Measurements from ENCODE around the gene MLPH.
A peak's percentile ranks its signal among the peaks of the same experiment; 100 is the strongest.

The MLPH gene

DNA sequence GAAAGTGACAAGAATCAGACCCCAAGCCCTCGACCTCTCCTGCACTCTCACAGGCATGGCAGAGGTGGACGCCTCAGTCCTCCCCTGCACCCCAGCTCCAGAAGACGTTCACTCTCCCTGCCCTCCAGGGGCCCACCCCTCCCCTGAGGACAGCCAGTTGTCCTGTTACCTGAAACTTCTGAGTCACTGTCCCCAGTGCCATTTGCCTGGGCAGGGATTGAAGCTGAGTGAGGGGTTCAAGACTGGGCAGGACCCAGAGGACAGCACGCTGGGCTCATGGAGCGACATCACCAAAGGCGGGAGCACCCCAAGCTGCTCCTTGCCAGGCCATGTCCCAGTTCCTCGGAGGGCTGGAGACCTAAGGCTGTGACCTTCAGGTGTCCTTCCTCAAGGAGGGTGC is 38.9 kb upstream of the MLPH start:
- peaks cover 33% of the 10 kb centered on the region for H3K4me1 ChIP-seq (ENCODE audit: control insufficient read depth, insufficient read depth, low read length)
- H3K9me3 ChIP-seq (ENCODE audit: control insufficient read depth in 2 of 2, low read length in 2 of 2), result no peaks in the 10 kb centered on the region
- H3K36me3 ChIP-seq (ENCODE audit: control insufficient read depth in 2 of 2, insufficient read depth in 2 of 2, low read length in 2 of 2), result no peaks in the 10 kb centered on the region
- no peak overlapping the region for H3K9ac ChIP-seq (ENCODE audit: low read length in 2 of 2)
- no peak overlapping the region for H3K4me3 ChIP-seq (ENCODE audit: low read length in 2 of 2)
- H3K27ac ChIP-seq (ENCODE audit: low read length), result no peak overlapping the region
- H3K27me3 ChIP-seq (ENCODE audit: control insufficient read depth in 1 of 2, insufficient read depth in 2 of 2, low read length in 2 of 2), result peaks cover 0 to 2% of the 10 kb centered on the region in 2 donors

DNA sequence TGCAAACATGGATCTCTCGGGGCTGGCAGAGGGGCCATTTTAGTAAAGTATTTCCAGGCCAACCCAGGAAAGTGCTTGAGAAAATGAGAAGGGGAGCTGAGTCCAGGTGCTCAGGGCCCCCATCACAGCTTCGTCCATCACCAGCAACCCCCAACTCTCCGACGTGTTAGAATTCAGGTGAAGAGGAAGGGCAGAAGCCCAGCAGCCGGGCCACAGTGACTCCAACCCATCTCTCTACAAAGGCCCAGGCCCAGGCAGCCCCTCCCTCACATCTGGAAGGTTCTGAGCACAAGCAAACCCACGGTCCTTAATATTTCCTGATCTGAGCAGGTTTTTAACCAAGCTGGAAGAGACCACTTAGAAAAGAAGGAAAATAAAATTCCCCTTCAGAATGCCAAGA is 38.4 kb upstream of the MLPH start:
- H3K4me1 ChIP-seq (ENCODE audit: control insufficient read depth, insufficient read depth, low read length), result peaks cover 33% of the 10 kb centered on the region
- H3K4me3 ChIP-seq (ENCODE audit: low read length in 2 of 2), result no peak overlapping the region
- H3K9ac ChIP-seq (ENCODE audit: low read length in 2 of 2), result no peak overlapping the region
- H3K9me3 ChIP-seq (ENCODE audit: control insufficient read depth in 2 of 2, low read length in 2 of 2), result no peaks in the 10 kb centered on the region
- peak overlapping the region; percentile 41 for H3K27ac ChIP-seq (ENCODE audit: low read length)
- H3K36me3 ChIP-seq (ENCODE audit: control insufficient read depth in 2 of 2, insufficient read depth in 2 of 2, low read length in 2 of 2), result no peaks in the 10 kb centered on the region
- H3K27me3 ChIP-seq (ENCODE audit: control insufficient read depth in 1 of 2, insufficient read depth in 2 of 2, low read length in 2 of 2), result peaks cover 0 to 2% of the 10 kb centered on the region in 2 donors

DNA sequence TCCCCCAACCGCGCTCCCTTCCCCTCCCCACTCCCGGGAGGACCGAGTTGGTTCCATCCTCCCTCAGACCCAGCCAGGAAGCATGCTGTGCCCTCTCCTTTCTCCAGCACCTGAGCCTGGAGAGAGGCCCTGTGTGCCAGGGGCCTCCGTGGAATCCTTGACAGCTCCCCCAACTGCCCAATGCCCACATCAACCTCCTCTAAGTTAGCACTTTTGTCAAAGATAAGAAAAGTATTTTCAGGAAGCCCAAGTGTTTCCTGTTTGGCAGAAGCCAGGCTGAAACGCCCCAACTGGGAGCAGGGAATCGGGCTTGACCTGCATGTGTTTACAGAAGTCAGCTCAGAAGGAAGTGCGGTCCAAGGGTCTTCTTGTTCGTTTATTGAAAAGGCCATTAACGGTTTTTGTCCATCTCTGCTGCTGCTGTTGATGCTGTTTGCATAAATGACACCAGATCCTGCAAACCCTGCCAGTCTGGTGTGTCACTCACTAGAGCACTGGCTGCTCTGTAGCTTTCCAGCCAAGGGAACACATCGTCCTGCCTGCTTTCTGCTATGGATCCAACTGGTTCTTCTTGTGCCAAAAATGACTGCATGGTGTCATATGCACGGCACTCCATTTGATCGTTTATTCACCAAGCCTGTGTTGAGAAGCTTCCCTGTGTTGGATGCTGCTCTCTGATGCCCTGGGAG is 37.7 kb upstream of the MLPH start:
- H3K27ac ChIP-seq (ENCODE audit: low read length), result peak overlapping the region; percentile 41

DNA sequence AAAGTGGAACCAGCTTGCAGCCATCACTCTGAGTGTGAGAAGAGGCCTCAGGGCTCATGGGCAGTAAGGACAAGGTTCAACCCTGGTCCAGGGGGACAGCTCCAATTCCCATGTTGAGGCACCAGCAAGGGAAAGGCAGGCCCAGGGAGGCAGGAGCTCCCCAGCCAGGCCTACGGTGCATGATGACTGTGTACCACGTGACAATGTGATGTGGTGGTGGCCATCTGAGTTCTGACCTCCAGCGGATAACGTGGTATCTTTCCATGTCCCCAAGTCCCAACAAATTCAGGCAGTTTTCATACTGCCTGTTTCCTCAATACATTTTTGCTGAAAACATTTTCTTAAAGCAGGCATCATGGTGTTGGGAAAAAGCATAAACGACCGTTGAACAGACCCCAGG is 36.9 kb upstream of the MLPH start:
- Histone ChIP-seq H3K27me3 (ENCODE audit: control insufficient read depth in 1 of 2, insufficient read depth in 2 of 2, low read length in 2 of 2) (peaks cover 0 to 2% of the 10 kb centered on the region in 2 donors), H3K36me3 (ENCODE audit: control insufficient read depth in 2 of 2, insufficient read depth in 2 of 2, low read length in 2 of 2) (no peaks in the 10 kb centered on the region), H3K4me3 (ENCODE audit: low read length in 2 of 2) (no peak overlapping the region), H3K4me1 (ENCODE audit: control insufficient read depth, insufficient read depth, low read length) (peaks cover 28% of the 10 kb centered on the region), H3K9me3 (ENCODE audit: control insufficient read depth in 2 of 2, low read length in 2 of 2) (no peaks in the 10 kb centered on the region), H3K27ac (ENCODE audit: low read length) (peak overlapping the region; percentile 41), H3K9ac (ENCODE audit: low read length in 2 of 2) (no peak overlapping the region)

More for the DNA sequence above, 37.7 kb upstream of the MLPH start:
- no peak overlapping the region for H3K9ac ChIP-seq (ENCODE audit: low read length in 2 of 2)
- H3K36me3 ChIP-seq (ENCODE audit: control insufficient read depth in 2 of 2, insufficient read depth in 2 of 2, low read length in 2 of 2), result no peaks in the 10 kb centered on the region
- no peaks in the 10 kb centered on the region for H3K9me3 ChIP-seq (ENCODE audit: control insufficient read depth in 2 of 2, low read length in 2 of 2)
- peaks cover 28% of the 10 kb centered on the region for H3K4me1 ChIP-seq (ENCODE audit: control insufficient read depth, insufficient read depth, low read length)
- peaks cover 0 to 2% of the 10 kb centered on the region in 2 donors for H3K27me3 ChIP-seq (ENCODE audit: control insufficient read depth in 1 of 2, insufficient read depth in 2 of 2, low read length in 2 of 2)
- no peak overlapping the region for H3K4me3 ChIP-seq (ENCODE audit: low read length in 2 of 2)

DNA sequence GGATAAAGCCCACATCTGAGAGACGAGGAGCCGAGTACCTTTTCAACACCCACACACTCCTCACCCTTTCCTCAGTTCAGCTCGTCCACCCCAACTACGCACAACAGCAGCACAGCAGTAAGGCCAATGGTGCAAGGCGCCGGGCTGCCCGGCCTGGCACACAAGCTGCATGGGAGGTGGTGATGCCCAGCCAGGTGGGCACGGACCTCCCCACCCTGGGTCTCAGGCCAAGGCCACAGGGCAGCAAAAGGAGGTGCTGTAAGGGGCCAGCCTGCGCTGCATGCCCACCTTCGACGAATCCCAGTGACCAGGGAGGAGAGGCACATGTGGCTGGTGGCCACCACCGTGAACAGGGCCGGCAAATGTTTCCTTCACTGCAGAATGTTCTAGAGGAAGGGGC is 36.5 kb upstream of the MLPH start:
- no peak overlapping the region for H3K9ac ChIP-seq (ENCODE audit: low read length in 2 of 2)
- H3K4me3 ChIP-seq (ENCODE audit: low read length in 2 of 2), result no peak overlapping the region
- H3K27me3 ChIP-seq (ENCODE audit: control insufficient read depth in 1 of 2, insufficient read depth in 2 of 2, low read length in 2 of 2), result peaks cover 0 to 2% of the 10 kb centered on the region in 2 donors
- no peak overlapping the region for H3K27ac ChIP-seq (ENCODE audit: low read length)
- H3K36me3 ChIP-seq (ENCODE audit: control insufficient read depth in 2 of 2, insufficient read depth in 2 of 2, low read length in 2 of 2), result no peaks in the 10 kb centered on the region
- H3K9me3 ChIP-seq (ENCODE audit: control insufficient read depth in 2 of 2, low read length in 2 of 2), result no peaks in the 10 kb centered on the region
- peaks cover 28% of the 10 kb centered on the region for H3K4me1 ChIP-seq (ENCODE audit: control insufficient read depth, insufficient read depth, low read length)

DNA sequence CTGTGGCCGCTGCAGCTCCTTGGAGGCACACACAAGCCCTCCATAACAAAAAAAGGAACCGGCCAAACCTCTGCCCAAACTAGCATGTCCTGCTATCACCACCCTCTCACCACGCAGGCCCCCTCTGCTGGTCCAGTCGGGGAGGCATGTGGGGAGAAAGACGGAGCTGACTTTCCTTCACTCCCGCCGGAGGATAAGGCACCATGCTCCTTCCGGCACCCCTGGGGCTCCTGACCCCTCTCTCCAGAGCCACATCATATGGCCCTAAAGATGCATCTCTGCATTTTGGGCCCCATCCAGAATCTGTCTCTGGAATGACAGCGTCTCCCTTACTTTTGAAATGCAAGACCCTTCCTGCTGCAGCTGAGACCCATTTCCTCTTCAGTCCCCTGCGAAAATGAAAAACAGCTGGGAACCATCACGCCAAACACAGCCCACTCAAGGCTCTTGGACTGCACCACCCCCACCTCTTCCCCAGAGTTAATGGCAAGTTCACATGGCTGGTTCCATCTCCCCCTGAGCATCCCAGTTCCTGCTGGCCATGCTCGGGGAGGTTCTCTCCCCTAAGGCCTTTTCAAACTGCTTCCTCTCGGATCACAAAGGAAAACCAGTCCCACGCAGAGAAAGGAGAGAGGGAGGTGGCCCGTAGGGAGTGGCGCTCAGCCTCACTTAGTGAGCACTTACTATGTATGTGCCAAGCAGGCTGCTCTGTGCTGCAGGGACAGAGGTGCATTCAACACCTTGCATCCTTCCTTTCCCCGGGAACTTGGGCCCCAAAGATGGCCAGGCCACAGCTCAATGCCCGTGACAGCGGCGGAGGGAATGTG is 35.2 kb upstream of the MLPH start:
- H3K9me3 ChIP-seq (ENCODE audit: control insufficient read depth in 2 of 2, low read length in 2 of 2), result no peaks in the 10 kb centered on the region
- H3K36me3 ChIP-seq (ENCODE audit: control insufficient read depth in 2 of 2, insufficient read depth in 2 of 2, low read length in 2 of 2), result no peaks in the 10 kb centered on the region
- no peak overlapping the region for H3K9ac ChIP-seq (ENCODE audit: low read length in 2 of 2)
- no peak overlapping the region for H3K27ac ChIP-seq (ENCODE audit: low read length)
- H3K4me1 ChIP-seq (ENCODE audit: control insufficient read depth, insufficient read depth, low read length), result peaks cover 36% of the 10 kb centered on the region
- peak overlapping the region in 1 of 2 donors; percentile 55 for H3K4me3 ChIP-seq (ENCODE audit: low read length in 2 of 2)
- H3K27me3 ChIP-seq (ENCODE audit: control insufficient read depth in 1 of 2, insufficient read depth in 2 of 2, low read length in 2 of 2), result peaks cover 0 to 2% of the 10 kb centered on the region in 2 donors

DNA sequence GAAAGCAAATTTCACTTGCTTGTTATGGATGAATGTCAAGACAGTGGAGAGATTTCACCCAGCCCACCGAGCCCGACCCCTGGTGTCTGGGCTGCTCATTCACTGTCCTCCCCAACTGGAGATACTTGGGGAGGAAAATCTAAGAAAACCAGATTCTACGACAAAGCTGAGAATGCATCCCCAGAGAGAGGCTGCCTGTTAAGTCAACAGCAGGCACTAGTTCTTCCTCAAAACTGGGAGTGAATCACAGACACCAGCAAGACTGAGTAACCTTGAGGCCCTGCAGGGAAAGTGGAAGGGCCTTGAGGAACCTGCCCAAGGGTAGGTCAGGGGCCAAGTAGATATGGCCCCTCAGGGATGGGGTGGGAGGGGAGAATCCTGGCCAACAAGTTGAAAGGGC is 34.2 kb upstream of the MLPH start:
- H3K27ac ChIP-seq (ENCODE audit: low read length), result no peak overlapping the region
- no peaks in the 10 kb centered on the region for H3K36me3 ChIP-seq (ENCODE audit: control insufficient read depth in 2 of 2, insufficient read depth in 2 of 2, low read length in 2 of 2)
- H3K9me3 ChIP-seq (ENCODE audit: control insufficient read depth in 2 of 2, low read length in 2 of 2), result no peaks in the 10 kb centered on the region
- no peak overlapping the region for H3K9ac ChIP-seq (ENCODE audit: low read length in 2 of 2)
- peaks cover 39% of the 10 kb centered on the region for H3K4me1 ChIP-seq (ENCODE audit: control insufficient read depth, insufficient read depth, low read length)
- no peak overlapping the region for H3K4me3 ChIP-seq (ENCODE audit: low read length in 2 of 2)
- H3K27me3 ChIP-seq (ENCODE audit: control insufficient read depth in 1 of 2, insufficient read depth in 2 of 2, low read length in 2 of 2), result peaks cover 0 to 2% of the 10 kb centered on the region in 2 donors

DNA sequence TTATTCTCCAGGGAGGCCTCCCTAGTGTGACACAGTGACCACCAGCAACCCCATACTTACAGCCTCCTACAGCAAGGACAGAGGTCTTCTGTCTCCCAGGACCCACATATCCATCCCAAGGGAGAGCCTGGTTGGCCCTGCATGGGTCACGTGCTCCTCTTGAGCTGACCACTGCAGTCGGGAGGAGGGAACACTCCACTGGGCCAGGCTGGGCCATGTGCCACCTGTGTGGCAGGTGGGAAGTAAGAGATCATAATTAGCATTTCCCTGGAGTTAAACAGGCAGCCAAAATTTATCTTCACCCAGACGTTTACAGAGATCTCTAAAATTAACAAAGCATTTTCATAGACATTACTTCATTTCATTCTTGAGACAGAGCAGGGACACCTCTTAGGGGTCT is 33.4 kb upstream of the MLPH start:
- Histone ChIP-seq H3K27me3 (ENCODE audit: control insufficient read depth in 1 of 2, insufficient read depth in 2 of 2, low read length in 2 of 2) (peaks cover 0 to 2% of the 10 kb centered on the region in 2 donors), H3K4me3 (ENCODE audit: low read length in 2 of 2) (no peak overlapping the region), H3K9ac (ENCODE audit: low read length in 2 of 2) (no peak overlapping the region), H3K4me1 (ENCODE audit: control insufficient read depth, insufficient read depth, low read length) (peaks cover 39% of the 10 kb centered on the region), H3K36me3 (ENCODE audit: control insufficient read depth in 2 of 2, insufficient read depth in 2 of 2, low read length in 2 of 2) (no peaks in the 10 kb centered on the region), H3K9me3 (ENCODE audit: control insufficient read depth in 2 of 2, low read length in 2 of 2) (no peaks in the 10 kb centered on the region), H3K27ac (ENCODE audit: low read length) (no peak overlapping the region)

DNA sequence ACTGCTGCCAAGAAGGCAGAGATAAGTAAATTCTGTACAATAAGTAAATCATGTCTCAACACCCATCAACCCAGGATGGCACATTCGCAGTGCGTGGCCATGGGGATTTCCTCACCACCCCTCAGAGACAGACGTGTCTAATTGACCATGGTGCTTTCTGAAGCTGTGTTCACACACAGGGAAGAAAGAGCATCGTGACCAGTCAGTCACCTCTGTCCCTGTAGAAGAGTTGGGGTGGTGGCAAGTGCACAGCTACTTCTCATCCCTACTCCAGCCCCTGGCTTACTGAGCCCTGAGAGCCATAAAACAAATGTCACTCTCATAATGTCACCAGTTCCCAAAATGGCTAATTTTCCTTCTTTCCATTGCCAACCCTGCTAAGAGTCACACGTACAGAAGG is 31.3 kb upstream of the MLPH start:
- H3K4me1 ChIP-seq (ENCODE audit: control insufficient read depth, insufficient read depth, low read length), result peaks cover 24% of the 10 kb centered on the region
- no peak overlapping the region for H3K27ac ChIP-seq (ENCODE audit: low read length)
- H3K9ac ChIP-seq (ENCODE audit: low read length in 2 of 2), result no peak overlapping the region
- no peaks in the 10 kb centered on the region for H3K36me3 ChIP-seq (ENCODE audit: control insufficient read depth in 2 of 2, insufficient read depth in 2 of 2, low read length in 2 of 2)
- H3K27me3 ChIP-seq (ENCODE audit: control insufficient read depth in 1 of 2, insufficient read depth in 2 of 2, low read length in 2 of 2), result no peaks in the 10 kb centered on the region
- H3K9me3 ChIP-seq (ENCODE audit: control insufficient read depth in 2 of 2, low read length in 2 of 2), result no peaks in the 10 kb centered on the region
- H3K4me3 ChIP-seq (ENCODE audit: low read length in 2 of 2), result no peak overlapping the region

DNA sequence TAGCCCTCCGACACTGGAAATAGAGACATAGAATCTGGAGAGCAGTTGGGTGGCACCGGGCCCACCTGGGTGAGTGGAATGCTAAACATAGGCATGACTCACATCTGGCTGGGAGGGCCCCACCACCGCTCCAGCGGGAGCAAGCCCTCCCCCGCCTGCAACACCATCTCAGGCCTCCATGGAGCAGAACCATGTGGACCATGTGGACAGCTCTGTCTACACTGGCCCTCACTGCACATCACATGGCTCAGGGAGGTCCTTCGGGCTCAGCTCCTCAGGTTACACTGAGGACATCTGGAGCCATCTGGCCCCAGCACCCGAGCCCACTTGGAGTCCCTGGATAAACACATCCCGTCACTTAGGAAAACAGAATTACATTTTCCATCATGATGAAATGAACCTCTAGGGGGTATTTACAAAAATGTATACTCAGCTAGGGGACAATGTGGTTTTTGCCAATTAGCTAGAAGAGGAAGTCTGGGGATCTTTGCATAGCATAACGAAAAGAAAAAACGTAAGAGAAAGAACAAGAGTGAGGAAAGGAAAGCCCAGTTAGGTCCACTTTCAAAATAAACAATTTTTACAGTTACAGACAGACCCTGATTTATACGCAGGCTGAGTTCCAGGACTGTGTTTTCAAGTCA is 30.7 kb upstream of the MLPH start:
- Histone ChIP-seq H3K27me3 (ENCODE audit: control insufficient read depth in 1 of 2, insufficient read depth in 2 of 2, low read length in 2 of 2) (no peaks in the 10 kb centered on the region), H3K4me3 (ENCODE audit: low read length in 2 of 2) (no peak overlapping the region), H3K4me1 (ENCODE audit: control insufficient read depth, insufficient read depth, low read length) (peaks cover 19% of the 10 kb centered on the region), H3K36me3 (ENCODE audit: control insufficient read depth in 2 of 2, insufficient read depth in 2 of 2, low read length in 2 of 2) (no peaks in the 10 kb centered on the region), H3K9ac (ENCODE audit: low read length in 2 of 2) (no peak overlapping the region), H3K27ac (ENCODE audit: low read length) (no peak overlapping the region), H3K9me3 (ENCODE audit: control insufficient read depth in 2 of 2, low read length in 2 of 2) (no peaks in the 10 kb centered on the region)
